HG02885 (cell line): ENCODE measurements around the gene ACE2.

Source experiments
- ATAC-seq: cut with Tn5 transposase; IDR thresholded peaks from one replicate; pipeline ENCODE4 v1.9.1; 2021; ENCODE audit warnings: mild to moderate bottlenecking; ENCODE audit not compliant: unreplicated experiment, poor library complexity

Gene ACE2

GRCh38 chrX:15579778-15580747 is 20.7 kb downstream of the ACE2 start:
- no peak for ATAC-seq

GRCh38 chrX:15576019-15576418 is 24.7 kb downstream of the ACE2 start:
- no peak for ATAC-seq

GRCh38 chrX:15574017-15574416 is 26.7 kb downstream of the ACE2 start:
- no peak for ATAC-seq

- no peak for ATAC-seq
Observed at GRCh38 chrX:15570145-15570544, 30.6 kb downstream of the ACE2 start.

GRCh38 chrX:15567886-15568616 is 32.7 kb downstream of the ACE2 start:
- ATAC-seq = no peak

GRCh38 chrX:15567267-15567666 is 33.5 kb downstream of the ACE2 start:
- no peak for ATAC-seq

- ATAC-seq = no peak
Observed at GRCh38 chrX:15566244-15566643, 34.5 kb downstream of the ACE2 start.

GRCh38 chrX:15564981-15565579 is 35.7 kb downstream of the ACE2 start:
- ATAC-seq = no peak

GRCh38 chrX:15563056-15563455 is 37.7 kb downstream of the ACE2 start:
- no peak for ATAC-seq

- no peak for ATAC-seq
Observed at GRCh38 chrX:15560924-15561323, 39.8 kb downstream of the ACE2 start.

GRCh38 chrX:15559227-15559626 is 41.5 kb downstream of the ACE2 start:
- no peak for ATAC-seq

GRCh38 chrX:15549189-15550012 is 51.4 kb downstream of the ACE2 start:
- no peak for ATAC-seq

GRCh38 chrX:15547356-15547755 is 53.4 kb downstream of the ACE2 start:
- no peak for ATAC-seq

GRCh38 chrX:15546745-15547144 is 54.0 kb downstream of the ACE2 start:
- no peak for ATAC-seq

GRCh38 chrX:15530318-15530717 is 70.4 kb downstream of the ACE2 start:
- ATAC-seq = no peak

- no peak for ATAC-seq
Observed at GRCh38 chrX:15529165-15529564, 71.6 kb downstream of the ACE2 start.

- no peak for ATAC-seq
Observed at GRCh38 chrX:15525664-15526416, 74.9 kb downstream of the ACE2 start.

GRCh38 chrX:15524417-15524816 is 76.3 kb downstream of the ACE2 start:
- ATAC-seq = no peak

- no peak for ATAC-seq
Observed at GRCh38 chrX:15523088-15523487, 77.7 kb downstream of the ACE2 start.
